OCI-LY3 (cell line): ENCODE data around the gene SYT4.
A peak's percentile ranks its signal among the peaks of the same experiment; 100 is the strongest.

ENCODE experiments used
- H2AFZ ChIP-seq: fragments of 200-600, 300-600 bp; shearing (Covaris generic); 2 replicates; pipeline ENCODE4 v1.6.0; 2014; ENCODE audit warnings: antibody characterized with exemption, low read depth, low read length
- H3K27ac ChIP-seq: fragments of 200-600, 300-600 bp; sonication (generic); 2 replicates; pipeline ENCODE4 v1.5.1; 2014; ENCODE audit warnings: mild to moderate bottlenecking, low read length, moderate library complexity, mixed read lengths
- H3K27me3 ChIP-seq: fragments of 200-600, 300-600 bp; sonication (generic); 2 replicates; pipeline ENCODE4 v1.6.1; 2014; ENCODE audit warnings: low read depth, low read length, mixed read lengths
- H3K36me3 ChIP-seq: fragments of 200-600, 300-600 bp; sonication (generic); replicated peaks from 2 replicates; pipeline ENCODE3; 2014; ENCODE audit warnings: low read depth, low read length, mixed read lengths
- H3K4me1 ChIP-seq: fragments of 300-600, 200-600 bp; sonication (generic); 2 replicates; pipeline ENCODE4 v1.6.1; 2014; ENCODE audit warnings: low read length, mixed read lengths
- H3K4me2 ChIP-seq: fragments of 200-600, 300-600 bp; sonication (generic); 2 replicates; pipeline ENCODE4 v1.6.1; 2014; ENCODE audit warnings: low read length, mixed read lengths
- H3K4me3 ChIP-seq: fragments of 300-600, 200-600 bp; sonication (generic); 2 replicates; pipeline ENCODE4 v1.5.1; 2014; ENCODE audit warnings: antibody characterized with exemption, mild to moderate bottlenecking, low read length, moderate library complexity
- H3K79me2 ChIP-seq: fragments of 300-600, 200-600 bp; shearing (Covaris generic); 2 replicates; pipeline ENCODE4 v1.6.1; 2014; ENCODE audit warnings: mild to moderate bottlenecking, low read length, mixed read lengths
- H3K9ac ChIP-seq: fragments of 300-600, 200-600 bp; shearing (Covaris generic); 2 replicates; pipeline ENCODE4 v1.6.0; 2014; ENCODE audit warnings: mild to moderate bottlenecking, low read length, moderate library complexity
- H3K9me3 ChIP-seq: fragments of 200-600, 300-600 bp; shearing (Covaris generic); 2 replicates; pipeline ENCODE4 v1.6.1; 2014; ENCODE audit warnings: low read length, mixed read lengths; ENCODE audit not compliant: insufficient read depth
- H4K20me1 ChIP-seq: fragments of 200-600, 300-600 bp; sonication (generic); 2 replicates; pipeline ENCODE4 v1.6.1; 2016; ENCODE audit warnings: low read length, mixed read lengths; ENCODE audit not compliant: insufficient read depth
- CTCF ChIP-seq: fragments of 200-600, 300-600 bp; sonication (generic); IDR thresholded peaks from 2 replicates; pipeline ENCODE4 v1.5.1; 2014; ENCODE audit warnings: antibody characterized with exemption, low read length, low read depth
- EZH2phosphoT487 ChIP-seq: fragments of 200-600 bp; shearing (Covaris generic); IDR thresholded peaks from 2 replicates; pipeline ENCODE4 v1.6.1; 2018; ENCODE audit warnings: antibody characterized with exemption, mixed run types, low read depth

SYT4 gene

GRCh38 chr18:43274526-43274925 is 2.8 kb downstream of the SYT4 start:
- H4K20me1 ChIP-seq: no peaks in the 10 kb centered on the region
- H2AFZ ChIP-seq: no peak overlapping the region
- no peaks in the 10 kb centered on the region for H3K79me2 ChIP-seq
- no peak overlapping the region for H3K27ac ChIP-seq
- H3K9ac ChIP-seq: no peak overlapping the region
- no peak overlapping the region for H3K4me3 ChIP-seq
- H3K4me2 ChIP-seq: no peak overlapping the region
- TF ChIP-seq EZH2phosphoT487: no peak
- no peak for TF ChIP-seq CTCF
- no peaks in the 10 kb centered on the region for H3K9me3 ChIP-seq
- no peaks in the 10 kb centered on the region for H3K36me3 ChIP-seq
- H3K27me3 ChIP-seq: no peaks in the 10 kb centered on the region
- peaks cover 11% of the 10 kb centered on the region for H3K4me1 ChIP-seq

GRCh38 chr18:43271593-43272432 is 5.5 kb downstream of the SYT4 start:
- Histone ChIP-seq H3K9ac (peak overlapping the region; percentile 15; the same call in 1 of the 2 replicates), H3K4me2 (peak overlapping the region; percentile 45), H3K9me3 (no peaks in the 10 kb centered on the region), H3K4me3 (peak overlapping the region; percentile 27), H3K36me3 (no peaks in the 10 kb centered on the region), H3K79me2 (no peaks in the 10 kb centered on the region), H3K27me3 (no peaks in the 10 kb centered on the region), H2AFZ (peak overlapping the region; percentile 67), H3K4me1 (peaks cover 8% of the 10 kb centered on the region), H4K20me1 (no peaks in the 10 kb centered on the region), H3K27ac (no peak overlapping the region)
- TF ChIP-seq EZH2phosphoT487 (no peak), CTCF (peak; percentile 83)

GRCh38 chr18:43267818-43268217 is 9.5 kb downstream of the SYT4 start:
- TF ChIP-seq EZH2phosphoT487: no peak
- TF ChIP-seq CTCF: no peak
- H3K79me2 ChIP-seq: no peaks in the 10 kb centered on the region
- H3K9ac ChIP-seq: no peak overlapping the region

GRCh38 chr18:43265465-43265864 is 11.8 kb downstream of the SYT4 start:
- no peak overlapping the region for H3K4me3 ChIP-seq
- H3K27me3 ChIP-seq: no peaks in the 10 kb centered on the region
- no peak for TF ChIP-seq CTCF
- TF ChIP-seq EZH2phosphoT487: no peak
- no peaks in the 10 kb centered on the region for H3K4me1 ChIP-seq
- no peaks in the 10 kb centered on the region; the same call in 1 of the 2 replicates for H3K9me3 ChIP-seq
- no peak overlapping the region for H2AFZ ChIP-seq
- no peak overlapping the region for H3K9ac ChIP-seq
- H3K36me3 ChIP-seq: no peaks in the 10 kb centered on the region
- no peak overlapping the region for H3K4me2 ChIP-seq
- H3K27ac ChIP-seq: no peak overlapping the region
- no peaks in the 10 kb centered on the region for H4K20me1 ChIP-seq
- H3K79me2 ChIP-seq: no peaks in the 10 kb centered on the region

More at GRCh38 chr18:43267818-43268217, 9.5 kb downstream of the SYT4 start:
- Histone ChIP-seq H3K4me3 (no peak overlapping the region), H3K27ac (no peak overlapping the region), H3K27me3 (no peaks in the 10 kb centered on the region), H4K20me1 (no peaks in the 10 kb centered on the region), H3K4me1 (peaks cover 4% of the 10 kb centered on the region; the same call in 1 of the 2 replicates), H3K36me3 (no peaks in the 10 kb centered on the region), H3K4me2 (no peak overlapping the region), H3K9me3 (no peaks in the 10 kb centered on the region), H2AFZ (no peak overlapping the region)
